Fibroblast of skin of right quadriceps (primary cell): ENCODE results near the gene MID1.

ENCODE experiments used
- DNase-seq: peaks from one replicate; pipeline ENCODE4 v3.0.0-alpha.2; 2013

The MID1 gene

GRCh38 chrX:10574663-10575062 lies 45.7 kb downstream of the MID1 start:
- DNase-seq: no peak

- DNase-seq: peak; percentile 44
Observed at GRCh38 chrX:10571260-10571659, 49.1 kb downstream of the MID1 start.

- no peak for DNase-seq
Observed at GRCh38 chrX:10570601-10571000, 49.8 kb downstream of the MID1 start.

GRCh38 chrX:10569946-10570345 lies 50.4 kb downstream of the MID1 start:
- peak; percentile 18 for DNase-seq

- no peak for DNase-seq
Observed at GRCh38 chrX:10568428-10568827, 52.0 kb downstream of the MID1 start.

GRCh38 chrX:10567136-10567535 lies 53.2 kb downstream of the MID1 start:
- no peak for DNase-seq

- no peak for DNase-seq
Observed at GRCh38 chrX:10566716-10567097, 53.7 kb downstream of the MID1 start.

- DNase-seq: no peak
Observed at GRCh38 chrX:10564484-10564883, 55.9 kb downstream of the MID1 start.

GRCh38 chrX:10557166-10557565 lies 63.2 kb downstream of the MID1 start:
- no peak for DNase-seq

GRCh38 chrX:10556405-10556804 lies 64.0 kb downstream of the MID1 start:
- DNase-seq: no peak

- no peak for DNase-seq
Observed at GRCh38 chrX:10555846-10556245, 64.5 kb downstream of the MID1 start.

- no peak for DNase-seq
Observed at GRCh38 chrX:10554612-10555270, 65.6 kb downstream of the MID1 start.

- no peak for DNase-seq
Observed at GRCh38 chrX:10549280-10549679, 71.1 kb downstream of the MID1 start.

GRCh38 chrX:10548688-10549087 lies 71.7 kb downstream of the MID1 start:
- DNase-seq: no peak

- DNase-seq: no peak
Observed at GRCh38 chrX:10545882-10546281, 74.5 kb downstream of the MID1 start.

- DNase-seq: no peak
Observed at GRCh38 chrX:10542586-10542985, 77.8 kb downstream of the MID1 start.

GRCh38 chrX:10538831-10539230 lies 81.6 kb downstream of the MID1 start:
- peak; percentile 17 for DNase-seq

GRCh38 chrX:10537308-10537707 lies 83.1 kb downstream of the MID1 start:
- no peak for DNase-seq

- DNase-seq: no peak
Observed at GRCh38 chrX:10536744-10537143, 83.6 kb downstream of the MID1 start.

GRCh38 chrX:10534611-10535010 lies 85.8 kb downstream of the MID1 start:
- DNase-seq: peak; percentile 12

- no peak for DNase-seq
Observed at GRCh38 chrX:10533696-10534365, 86.6 kb downstream of the MID1 start.

GRCh38 chrX:10531927-10532326 lies 88.5 kb downstream of the MID1 start:
- no peak for DNase-seq

GRCh38 chrX:10529344-10529743 lies 91.0 kb downstream of the MID1 start:
- peak; percentile 63 for DNase-seq

- peak; percentile 76 for DNase-seq
Observed at GRCh38 chrX:10526451-10526850, 93.9 kb downstream of the MID1 start.
